B cell (primary cell): ENCODE data around the gene SLC7A1. TPM values are rescaled to one million over a fixed set of nuclear protein-coding genes. Genes with fewer than 3 reads are reported as not detected.

Source experiments
- ATAC-seq: fragments of 200-7000 bp; cut with Tn5 transposase; one replicate; pipeline ENCODE4 v1.10.0; 2021; ENCODE audit warnings: low read depth, mild to moderate bottlenecking, moderate number of reproducible peaks, moderate library complexity
- CTCF ChIA-PET: fragments of 350-600 bp; sonication (Branson Sonifier 250); formaldehyde crosslinking; loops from one replicate; lab custom pipeline; 2021; ENCODE audit warnings: antibody characterized with exemption, inconsistent platforms; lab: Charles Lee
- POLR2A ChIA-PET: fragments of 350-600 bp; sonication (Branson Sonifier 250); formaldehyde crosslinking; loops from one replicate; lab custom pipeline; 2021; ENCODE audit warnings: antibody characterized with exemption; lab: Charles Lee
- DNase-seq: peaks from one replicate; pipeline ENCODE4 v3.0.0; 2013
- H2AFZ ChIP-seq: 2 replicates; pipeline ENCODE4 v1.6.1; 2012; ENCODE audit warnings: mild to moderate bottlenecking, low read depth, low read length; ENCODE audit not compliant: insufficient read depth, poor library complexity, severe bottlenecking
- H3K27ac ChIP-seq, 2 donors: 1 replicate in 1 of 2; 2 replicates in 1 of 2; pipeline ENCODE4 v1.5.1; 2012 to 2013; ENCODE audit warnings: low read length in 2 of 2, mild to moderate bottlenecking in 2 of 2, moderate library complexity in 1 of 2
- H3K27me3 ChIP-seq, 4 experiments: fragments of 200-600 bp in 1 of 4; sonication (generic) in 1 of 4; replicated peaks in 1 of 4; 1 replicate in 2 of 4; 2 replicates in 2 of 4; pipeline versions ENCODE4 v1.6.1 to v1.7.0; 2013 to 2016; ENCODE audit warnings: low read length in 3 of 4, mild to moderate bottlenecking in 2 of 4, mixed read lengths in 1 of 4, moderate library complexity in 1 of 4; ENCODE audit not compliant: insufficient read depth in 4 of 4, control insufficient read depth in 3 of 4; ENCODE audit errors: control extremely low read depth in 1 of 4
- H3K36me3 ChIP-seq, 2 experiments: replicated peaks in 1 of 2; 1 replicate in 1 of 2; 2 replicates in 1 of 2; pipeline versions ENCODE4 v1.6.1 to v1.7.1; 2013; ENCODE audit warnings: low read length in 1 of 2; ENCODE audit not compliant: insufficient read depth in 2 of 2, control insufficient read depth in 1 of 2; ENCODE audit errors: control extremely low read depth in 1 of 2, extremely low read depth in 1 of 2
- H3K4me1 ChIP-seq, 2 donors: fragments of 200-600 bp in 1 of 2; sonication (generic) in 1 of 2; 1 replicate in 1 of 2; 2 replicates in 1 of 2; pipeline versions ENCODE4 v1.5.1 to v1.6.1; 2013 to 2017; ENCODE audit warnings: low read length in 2 of 2; ENCODE audit not compliant: control insufficient read depth in 2 of 2, insufficient read depth in 2 of 2
- H3K4me2 ChIP-seq: replicated peaks from 2 replicates; pipeline ENCODE3; 2012; ENCODE audit warnings: mild to moderate bottlenecking, low read depth, low read length; ENCODE audit not compliant: poor library complexity, severe bottlenecking
- H3K4me3 ChIP-seq, 5 experiments: fragments of 200-600 bp in 1 of 5; sonication (generic) in 1 of 5; 1 replicate in 3 of 5; 2 replicates in 2 of 5; pipeline versions ENCODE4 v1.5.1 to v1.7.0; 2011 to 2016; ENCODE audit warnings: low read length in 4 of 5, mild to moderate bottlenecking in 4 of 5, low read depth in 2 of 5, control low read depth in 1 of 5, moderate library complexity in 1 of 5; ENCODE audit not compliant: insufficient read depth in 1 of 5; ENCODE audit errors: control extremely low read depth in 1 of 5, extremely low read depth in 1 of 5
- H3K79me2 ChIP-seq: fragments of 200-600 bp; sonication (generic); one replicate; pipeline ENCODE4 v1.6.0; 2016; ENCODE audit warnings: low read length; ENCODE audit not compliant: control insufficient read depth, insufficient read depth
- H3K9ac ChIP-seq: fragments of 200-600 bp; sonication (generic); 2 replicates; pipeline ENCODE4 v1.6.1; 2017; ENCODE audit warnings: mild to moderate bottlenecking, low read length, moderate library complexity
- H3K9me3 ChIP-seq, 3 donors: one replicate each; pipeline versions ENCODE4 v1.6.1 to v1.7.1; 2013; ENCODE audit warnings: low read length in 2 of 3; ENCODE audit not compliant: control insufficient read depth in 2 of 3, insufficient read depth in 1 of 3; ENCODE audit errors: control extremely low read depth in 1 of 3
- H4K20me1 ChIP-seq: 2 replicates; pipeline ENCODE4 v1.6.0; 2012; ENCODE audit warnings: mild to moderate bottlenecking, low read length; ENCODE audit not compliant: insufficient read depth, control insufficient read depth, poor library complexity, severe bottlenecking
- H3K27ac Mint-ChIP-seq: one replicate; pipeline ENCODE4 v1.8.0; 2021; ENCODE audit warnings: mixed read lengths
- H3K27me3 Mint-ChIP-seq: one replicate; pipeline ENCODE4 v1.8.0; 2021; ENCODE audit warnings: mixed read lengths
- H3K4me1 Mint-ChIP-seq: one replicate; pipeline ENCODE4 v1.8.0; 2021; ENCODE audit warnings: mixed read lengths
- H3K4me3 Mint-ChIP-seq: one replicate; pipeline ENCODE4 v1.8.0; 2021; ENCODE audit warnings: mixed read lengths
- H3K9me3 Mint-ChIP-seq: one replicate; pipeline ENCODE4 v1.8.0; 2022; ENCODE audit warnings: mixed read lengths; ENCODE audit not compliant: insufficient read depth
- CTCF ChIP-seq: fragments of 200-600 bp; IDR thresholded peaks from one replicate; pipeline ENCODE4 v1.8.0; 2022; ENCODE audit warnings: antibody characterized with exemption, mild to moderate bottlenecking
- EZH2 ChIP-seq: IDR thresholded peaks from 2 replicates; pipeline ENCODE4 v1.6.1; 2012; ENCODE audit warnings: borderline replicate concordance, low read depth, mild to moderate bottlenecking, moderate library complexity, low read length; ENCODE audit not compliant: insufficient read depth, poor library complexity, severe bottlenecking
- WGBS: methylation state at CpG from one replicate; pipeline ENCODE4 v1.1.5; 2013; ENCODE audit warnings: missing lambda C conversion rate; ENCODE audit not compliant: insufficient coverage; 5-methylcytosine and 5-hydroxymethylcytosine counted together
- intact Hi-C: fragments of 100-400 bp; cut with micrococcal nuclease; formaldehyde crosslinking; loops from one replicate; pipeline ENCODE4 v1.10.0; 2022
- polyA plus RNA-seq: library from polyadenylated mRNA; depleted of rRNA; stranded (reverse); fragments of >200 nt; gene quantifications from 2 replicates; pipeline ENCODE4 v1.2.3, GENCODE V29; 2012
- total RNA-seq, 2 donors: library from RNA; stranded (reverse); fragments of 120-200 nt in 1 of 2; gene quantifications; 1 replicate in 1 of 2; 2 replicates in 1 of 2; pipeline versions ENCODE4 v1.2.3 to v1.2.4, GENCODE V29; 2013 to 2022

Gene SLC7A1
- total and polyA plus RNA-seq, 2 donors (not counting 1 experiment from before 2014, with no cell fraction given) = 3.3 to 23.1 TPM

GRCh38 chr13:29483623-29484022, 111.9 kb downstream of the SLC7A1 start:
- TF ChIP-seq CTCF (no peak), EZH2 (no peak)
- no peaks in the 10 kb centered on the region for H4K20me1 ChIP-seq
- ChIA-PET CTCF (interaction anchor here (3.6 kb wide), 1 partner anchor 11 kb away, joined by 16 read pairs; no protein-coding TSS in a partner anchor), POLR2A (no interaction called here)
- H3K79me2 ChIP-seq = no peaks in the 10 kb centered on the region
- no peak overlapping the region for H3K4me3 ChIP-seq
- DNase-seq (no peak), ATAC-seq (no peak)
- no peak overlapping the region for H3K4me3 Mint-ChIP-seq
- WGBS = 98% methylated on average over 4 of the region's 4 CpGs
- H2AFZ ChIP-seq = no peak overlapping the region
- no peak overlapping the region for H3K27ac Mint-ChIP-seq
- intact Hi-C loops = no loop called here
- H3K27me3 Mint-ChIP-seq = peaks cover 28% of the 10 kb centered on the region
- no peak overlapping the region for H3K9ac ChIP-seq
- H3K36me3 ChIP-seq = no peaks in the 10 kb centered on the region
- H3K4me1 Mint-ChIP-seq = peaks cover 14% of the 10 kb centered on the region
- H3K9me3 ChIP-seq = no peaks in the 10 kb centered on the region
- peak overlapping the region; percentile 13 for H3K4me2 ChIP-seq
- H3K27ac ChIP-seq = no peak overlapping the region
- H3K4me1 ChIP-seq = peaks cover 10 to 19% of the 10 kb centered on the region in 2 donors
- H3K9me3 Mint-ChIP-seq = no peaks in the 10 kb centered on the region
- H3K27me3 ChIP-seq = peaks cover 0 to 6% (median 3%) of the 10 kb centered on the region in 4 experiments

GRCh38 chr13:29483211-29483610, 112.3 kb downstream of the SLC7A1 start:
- Histone ChIP-seq H3K9me3 (no peaks in the 10 kb centered on the region), H2AFZ (no peak overlapping the region), H3K27ac (no peak overlapping the region), H3K27me3 (peaks cover 0 to 6% (median 2%) of the 10 kb centered on the region in 4 experiments), H3K79me2 (no peaks in the 10 kb centered on the region), H4K20me1 (no peaks in the 10 kb centered on the region), H3K36me3 (no peaks in the 10 kb centered on the region), H3K4me1 (peaks cover 10 to 19% of the 10 kb centered on the region in 2 donors), H3K4me3 (no peak overlapping the region), H3K9ac (no peak overlapping the region), H3K4me2 (no peak overlapping the region)
- ATAC-seq (no peak), DNase-seq (no peak)
- Mint-ChIP-seq H3K4me3 (no peak overlapping the region), H3K9me3 (no peaks in the 10 kb centered on the region), H3K27me3 (peaks cover 28% of the 10 kb centered on the region), H3K4me1 (peaks cover 14% of the 10 kb centered on the region), H3K27ac (no peak overlapping the region)
- WGBS = 91% methylated on average over 15 of the region's 15 CpGs
- ChIA-PET POLR2A (no interaction called here), CTCF (interaction anchor here (3.6 to 4.9 kb wide), 2 partner anchors 10 to 25 kb away, joined by 16 to 17 read pairs; no protein-coding TSS in a partner anchor)
- TF ChIP-seq EZH2 (no peak), CTCF (no peak)
- intact Hi-C loops = no loop called here
